Measurements from ENCODE around the gene ENTPD8.

GRCh38 chr9:137427454-137428310, 13.5 kb downstream of the ENTPD8 start:
- no peak for TF ChIP-seq CTCF (IDR thresholded peaks at IDR 0.05; ENCODE audit: insufficient read depth, low read length)
- TF ChIP-seq POLR2AphosphoS5 (IDR thresholded peaks at IDR 0.05; ENCODE audit: low read depth) = no peak
- no peak for TF ChIP-seq REST (IDR thresholded peaks at IDR 0.05; ENCODE audit: insufficient replicate concordance, low read depth)
